ENCODE measurements around the gene ELMO2.

- no peak for TF ChIP-seq POLR2A (IDR thresholded peaks at IDR 0.05)
- TF ChIP-seq, protein P1, sequence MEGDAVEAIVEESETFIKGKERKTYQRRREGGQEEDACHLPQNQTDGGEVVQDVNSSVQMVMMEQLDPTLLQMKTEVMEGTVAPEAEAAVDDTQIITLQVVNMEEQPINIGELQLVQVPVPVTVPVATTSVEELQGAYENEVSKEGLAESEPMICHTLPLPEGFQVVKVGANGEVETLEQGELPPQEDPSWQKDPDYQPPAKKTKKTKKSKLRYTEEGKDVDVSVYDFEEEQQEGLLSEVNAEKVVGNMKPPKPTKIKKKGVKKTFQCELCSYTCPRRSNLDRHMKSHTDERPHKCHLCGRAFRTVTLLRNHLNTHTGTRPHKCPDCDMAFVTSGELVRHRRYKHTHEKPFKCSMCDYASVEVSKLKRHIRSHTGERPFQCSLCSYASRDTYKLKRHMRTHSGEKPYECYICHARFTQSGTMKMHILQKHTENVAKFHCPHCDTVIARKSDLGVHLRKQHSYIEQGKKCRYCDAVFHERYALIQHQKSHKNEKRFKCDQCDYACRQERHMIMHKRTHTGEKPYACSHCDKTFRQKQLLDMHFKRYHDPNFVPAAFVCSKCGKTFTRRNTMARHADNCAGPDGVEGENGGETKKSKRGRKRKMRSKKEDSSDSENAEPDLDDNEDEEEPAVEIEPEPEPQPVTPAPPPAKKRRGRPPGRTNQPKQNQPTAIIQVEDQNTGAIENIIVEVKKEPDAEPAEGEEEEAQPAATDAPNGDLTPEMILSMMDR (IDR thresholded peaks at IDR 0.05), result no peak
Measured at GRCh38 chr20:46423342-46423741, 16.9 kb upstream of the ELMO2 start.
